BJ (cell line): ENCODE measurements around the gene MCTP1. TPM values are rescaled to one million over a fixed set of nuclear protein-coding genes. Genes with fewer than 3 reads are reported as not detected.

Experiments used
- CTCF ChIA-PET: fragments of 350-600 bp; formaldehyde crosslinking; extraction: SDS; loops from one replicate; lab custom pipeline; 2021; ENCODE audit warnings: antibody characterized with exemption, inconsistent platforms; lab: Yijun Ruan, JAX
- POLR2A ChIA-PET: fragments of 300-600 bp; sonication (Branson Sonifier 250); formaldehyde crosslinking; extraction: SDS; loops from one replicate; lab custom pipeline; 2021; ENCODE audit warnings: antibody characterized with exemption; lab: Charles Lee
- DNase-seq: peaks from one replicate; pipeline ENCODE4 v3.0.0-alpha.2; 2011; ENCODE audit warnings: low read depth
- H3K27me3 ChIP-seq: 2 replicates; pipeline ENCODE4 v1.6.0; 2011; ENCODE audit warnings: low read length; ENCODE audit not compliant: control insufficient read depth, insufficient read depth
- H3K36me3 ChIP-seq: 2 replicates; pipeline ENCODE4 v1.5.1; 2011; ENCODE audit warnings: low read length; ENCODE audit not compliant: control insufficient read depth, insufficient read depth
- H3K4me3 ChIP-seq: 2 replicates; pipeline ENCODE4 v1.5.1; 2011; ENCODE audit warnings: low read depth, mild to moderate bottlenecking, control low read depth, low read length
- polyA plus RNA-seq: library from polyadenylated mRNA; depleted of rRNA; stranded (reverse); fragments of >200 nt; gene quantifications from 2 replicates; pipeline ENCODE4 v1.2.3, GENCODE V29; 2011
- TF ChIP-seq, protein P1 (sequence below): IDR thresholded peaks from 2 replicates; pipeline ENCODE4 v1.5.1; 2011; ENCODE audit warnings: low read depth, mild to moderate bottlenecking, control low read depth, inconsistent platforms, low read length, moderate library complexity; ENCODE audit not compliant: insufficient read depth

Gene MCTP1
- polyA plus RNA-seq, 1 experiment: 0.02 TPM

DNA sequence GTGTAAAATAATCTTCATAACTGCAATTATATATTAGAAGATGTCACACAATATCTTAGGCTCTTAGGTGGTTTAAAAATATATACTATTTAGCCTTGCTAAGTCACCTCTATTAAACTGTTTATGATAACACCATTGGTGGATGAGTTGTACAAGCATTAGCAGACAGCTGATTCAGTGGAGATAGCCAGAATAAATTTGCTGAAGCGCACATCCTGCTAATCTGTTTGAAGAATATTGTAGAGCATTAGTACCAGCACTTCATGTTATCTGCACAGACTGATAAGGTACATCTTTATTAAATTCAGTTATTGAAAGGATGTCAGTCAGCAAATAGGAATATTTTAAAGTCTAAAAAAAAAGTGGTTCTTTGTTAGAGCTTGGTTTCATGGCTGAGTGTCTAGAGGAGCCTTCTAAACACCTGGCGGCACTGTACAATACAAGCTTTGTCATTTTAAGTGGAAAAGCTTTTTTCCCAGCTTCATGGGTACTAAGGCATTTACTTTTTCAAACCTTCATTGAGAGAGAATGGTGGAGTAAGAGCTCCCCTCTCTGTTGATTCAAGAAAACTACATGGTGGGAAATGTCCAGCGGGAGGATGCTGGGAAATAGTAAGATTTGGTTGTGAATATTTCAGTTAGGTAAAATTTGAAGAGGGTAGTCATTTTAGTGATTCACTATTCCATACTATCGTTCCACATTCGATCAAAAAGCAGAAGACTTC lies 391.3 kb downstream of the MCTP1 start:
- H3K4me3 ChIP-seq: no peak overlapping the region
- ChIA-PET CTCF (interaction anchor here (0.6 to 1.2 kb wide), 4 partner anchors 14 to 333 kb away, joined by 3 to 4 read pairs (median 3); no protein-coding TSS in a partner anchor), POLR2A (no interaction called here)
- no peaks in the 10 kb centered on the region for H3K36me3 ChIP-seq
- TF ChIP-seq, protein P1, sequence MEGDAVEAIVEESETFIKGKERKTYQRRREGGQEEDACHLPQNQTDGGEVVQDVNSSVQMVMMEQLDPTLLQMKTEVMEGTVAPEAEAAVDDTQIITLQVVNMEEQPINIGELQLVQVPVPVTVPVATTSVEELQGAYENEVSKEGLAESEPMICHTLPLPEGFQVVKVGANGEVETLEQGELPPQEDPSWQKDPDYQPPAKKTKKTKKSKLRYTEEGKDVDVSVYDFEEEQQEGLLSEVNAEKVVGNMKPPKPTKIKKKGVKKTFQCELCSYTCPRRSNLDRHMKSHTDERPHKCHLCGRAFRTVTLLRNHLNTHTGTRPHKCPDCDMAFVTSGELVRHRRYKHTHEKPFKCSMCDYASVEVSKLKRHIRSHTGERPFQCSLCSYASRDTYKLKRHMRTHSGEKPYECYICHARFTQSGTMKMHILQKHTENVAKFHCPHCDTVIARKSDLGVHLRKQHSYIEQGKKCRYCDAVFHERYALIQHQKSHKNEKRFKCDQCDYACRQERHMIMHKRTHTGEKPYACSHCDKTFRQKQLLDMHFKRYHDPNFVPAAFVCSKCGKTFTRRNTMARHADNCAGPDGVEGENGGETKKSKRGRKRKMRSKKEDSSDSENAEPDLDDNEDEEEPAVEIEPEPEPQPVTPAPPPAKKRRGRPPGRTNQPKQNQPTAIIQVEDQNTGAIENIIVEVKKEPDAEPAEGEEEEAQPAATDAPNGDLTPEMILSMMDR: peak; percentile 38
- no peaks in the 10 kb centered on the region for H3K27me3 ChIP-seq
- no peak for DNase-seq

DNA sequence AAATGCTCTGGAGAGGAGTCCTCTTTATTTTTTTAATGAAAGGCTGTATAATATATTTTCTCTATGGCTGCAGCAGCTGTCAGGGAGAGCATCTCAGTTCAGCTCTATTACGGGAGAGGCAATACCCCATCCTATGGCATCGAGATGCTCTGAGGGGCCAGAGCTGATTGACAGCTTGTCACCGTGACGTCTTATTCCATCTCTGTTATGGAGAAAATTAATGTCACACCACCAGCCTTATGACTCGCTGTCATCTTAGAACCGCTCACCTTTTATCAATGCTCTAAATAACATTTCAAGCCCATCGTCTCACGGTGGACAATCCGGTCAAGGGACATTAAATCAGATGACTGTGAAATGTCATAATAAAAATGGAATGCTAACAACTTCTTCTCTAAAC lies 392.9 kb downstream of the MCTP1 start:
- H3K36me3 ChIP-seq: no peaks in the 10 kb centered on the region
- H3K27me3 ChIP-seq: no peaks in the 10 kb centered on the region
- CTCF ChIA-PET: interaction anchor here (0.9 kb wide), 1 partner anchor 60 kb away, joined by 3 read pairs; no protein-coding TSS in a partner anchor
- no peak for DNase-seq
- TF ChIP-seq, protein P1: no peak
- POLR2A ChIA-PET: no interaction called here
- no peak overlapping the region for H3K4me3 ChIP-seq

DNA sequence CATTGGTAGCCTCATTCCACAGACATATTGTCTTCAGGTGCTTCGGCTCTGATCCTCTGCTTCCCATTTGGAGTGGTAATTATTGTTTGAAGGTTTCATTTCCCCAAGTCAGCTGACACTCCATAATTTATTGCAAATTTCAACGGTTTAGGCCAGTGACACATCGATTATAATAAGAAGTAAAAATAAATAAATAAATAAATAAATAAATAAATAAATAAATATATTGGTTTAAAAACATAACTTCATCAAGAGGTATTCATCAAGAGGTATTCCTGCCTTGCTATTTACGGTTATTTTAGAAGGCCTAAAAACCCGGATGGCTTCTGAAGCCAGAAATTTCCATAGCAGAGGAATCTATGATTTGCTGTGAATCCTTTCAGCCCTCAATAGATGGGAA lies 393.3 kb downstream of the MCTP1 start:
- POLR2A ChIA-PET: no interaction called here
- H3K36me3 ChIP-seq: no peaks in the 10 kb centered on the region
- no peak for DNase-seq
- CTCF ChIA-PET: no interaction called here
- no peak overlapping the region for H3K4me3 ChIP-seq
- TF ChIP-seq, protein P1: no peak
- no peaks in the 10 kb centered on the region for H3K27me3 ChIP-seq

DNA sequence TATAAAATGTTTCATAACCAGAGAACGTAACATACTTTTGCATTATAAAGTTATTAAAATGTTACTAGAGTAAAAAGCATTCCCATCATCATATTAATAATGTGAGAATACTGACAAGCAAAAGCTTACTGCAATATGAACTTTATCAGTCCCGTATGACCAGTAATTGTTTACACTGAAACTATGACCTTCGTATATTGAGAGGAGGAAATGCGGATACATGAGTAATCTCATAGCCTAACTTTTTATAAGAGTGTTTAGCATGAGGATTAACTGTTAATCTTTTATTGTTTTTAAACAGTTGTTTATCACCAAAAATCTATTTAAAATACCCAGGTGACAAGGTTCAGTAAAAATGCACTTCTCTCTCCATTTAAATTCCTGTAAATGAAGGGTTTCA lies 394.0 kb downstream of the MCTP1 start:
- DNase-seq: no peak
- no peaks in the 10 kb centered on the region for H3K36me3 ChIP-seq
- TF ChIP-seq, protein P1: no peak
- ChIA-PET POLR2A (no interaction called here), CTCF (no interaction called here)
- H3K4me3 ChIP-seq: no peak overlapping the region
- no peaks in the 10 kb centered on the region for H3K27me3 ChIP-seq

DNA sequence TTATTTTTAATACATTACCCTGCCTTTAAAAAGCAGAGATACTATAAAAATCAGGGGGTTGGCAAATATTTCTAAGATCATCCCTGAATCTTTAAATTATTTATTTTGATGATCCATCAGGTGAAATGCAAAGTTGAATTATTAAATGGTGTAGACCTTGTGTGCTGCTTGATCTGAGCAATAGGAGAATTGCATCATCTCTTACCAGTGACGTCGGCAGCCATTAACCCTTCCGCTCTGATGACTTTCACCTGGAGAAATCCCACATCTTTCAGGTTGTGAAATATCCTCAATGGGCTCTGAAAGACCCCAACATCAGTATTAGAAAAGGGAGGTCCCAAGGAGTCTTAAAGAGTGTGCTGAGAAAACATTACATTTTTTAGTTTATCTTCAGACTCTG lies 396.2 kb downstream of the MCTP1 start:
- no peak for DNase-seq
- TF ChIP-seq, protein P1: no peak

More for the DNA sequence above, 396.2 kb downstream of the MCTP1 start:
- H3K36me3 ChIP-seq: no peaks in the 10 kb centered on the region
- H3K4me3 ChIP-seq: no peak overlapping the region
- ChIA-PET CTCF (no interaction called here), POLR2A (no interaction called here)
- no peaks in the 10 kb centered on the region for H3K27me3 ChIP-seq
